H1 (cell line): ENCODE results near the gene TSEN2. TPM values are rescaled to one million over a fixed set of nuclear protein-coding genes. Genes with fewer than 3 reads are reported as not detected.

Source experiments
- CTCF ChIA-PET: fragments of 300-600 bp; sonication (Branson Sonifier 250); formaldehyde crosslinking; loops from one replicate; lab custom pipeline; 2021; ENCODE audit not compliant: partially characterized antibody; lab: Charles Lee
- POLR2A ChIA-PET: fragments of 300-600 bp; sonication (Branson Sonifier 250); formaldehyde crosslinking; loops from one replicate; lab custom pipeline; 2021; ENCODE audit warnings: inconsistent platforms; ENCODE audit not compliant: partially characterized antibody; lab: Charles Lee
- DNase-seq, 2 experiments: peaks; one replicate each; pipeline versions ENCODE4 v3.0.0 to v3.0.0-alpha.2; 2010 to 2022; ENCODE audit warnings: low spot score in 2 of 2, low read depth in 1 of 2, mixed read lengths in 1 of 2
- FAIRE-seq: peaks from 2 replicates; lab custom pipeline; 2011; peaks lifted over from hg19 to GRCh38; lab: Jason Lieb, UNC
- H2AFZ ChIP-seq: 2 replicates; pipeline ENCODE4 v1.8.1; 2012; ENCODE audit warnings: low read length, inconsistent platforms
- H2AK5ac ChIP-seq: 2 replicates; pipeline ENCODE4 v1.6.1; 2013; ENCODE audit warnings: low read depth, low read length
- H2BK120ac ChIP-seq: replicated peaks from 2 replicates; pipeline ENCODE3; 2013; ENCODE audit warnings: low read depth, low read length, inconsistent platforms
- H2BK12ac ChIP-seq: 2 replicates; pipeline ENCODE4 v1.6.1; 2013; ENCODE audit warnings: low read depth, low read length
- H2BK15ac ChIP-seq: 2 replicates; pipeline ENCODE4 v1.6.1; 2013; ENCODE audit warnings: low read length
- H2BK20ac ChIP-seq: 2 replicates; pipeline ENCODE4 v1.6.1; 2013; ENCODE audit warnings: low read length
- H2BK5ac ChIP-seq: 2 replicates; pipeline ENCODE4 v1.6.1; 2013; ENCODE audit warnings: low read depth, low read length
- H3K14ac ChIP-seq: 2 replicates; pipeline ENCODE4 v1.6.1; 2013; ENCODE audit warnings: inconsistent platforms; ENCODE audit not compliant: insufficient read length
- H3K18ac ChIP-seq: 2 replicates; pipeline ENCODE4 v1.6.1; 2013; ENCODE audit warnings: low read length; ENCODE audit errors: extremely low read depth
- H3K23ac ChIP-seq: 2 replicates; pipeline ENCODE4 v1.6.1; 2013; ENCODE audit warnings: inconsistent platforms; ENCODE audit not compliant: insufficient read length
- H3K23me2 ChIP-seq: 2 replicates; pipeline ENCODE4 v1.6.1; 2013; ENCODE audit warnings: low read depth, low read length
- H3K27ac ChIP-seq: 2 replicates; pipeline ENCODE4 v1.6.1; 2011; ENCODE audit warnings: low read depth, low read length, inconsistent platforms
- H3K27me3 ChIP-seq, 4 experiments: replicated peaks in 1 of 4; 1 replicate in 1 of 4; 2 replicates in 3 of 4; pipeline versions ENCODE4 v1.6.1 to v1.8.1; 2011 to 2013; ENCODE audit warnings: low read length in 3 of 4, mild to moderate bottlenecking in 3 of 4, inconsistent platforms in 2 of 4, mixed read lengths in 2 of 4, moderate library complexity in 1 of 4; ENCODE audit not compliant: control insufficient read depth in 3 of 4, insufficient read depth in 3 of 4; ENCODE audit errors: extremely low read depth in 1 of 4
- H3K36me3 ChIP-seq, 4 experiments: 2 replicates each; pipeline versions ENCODE4 v1.6.1 to v1.8.1; 2011 to 2013; ENCODE audit warnings: mild to moderate bottlenecking in 4 of 4, low read length in 3 of 4, moderate library complexity in 2 of 4, control low read depth in 1 of 4, inconsistent platforms in 1 of 4; ENCODE audit not compliant: insufficient read depth in 4 of 4, control insufficient read depth in 2 of 4
- H3K4ac ChIP-seq: replicated peaks from 2 replicates; pipeline ENCODE3; 2013; ENCODE audit warnings: low read length, low read depth, mixed read lengths, inconsistent platforms; ENCODE audit not compliant: insufficient read length
- H3K4me1 ChIP-seq, 4 experiments: replicated peaks in 1 of 4; 1 replicate in 1 of 4; 2 replicates in 3 of 4; pipeline versions ENCODE4 v1.6.1 to v1.8.1; 2011 to 2013; ENCODE audit warnings: low read length in 3 of 4, inconsistent platforms in 2 of 4, mixed read lengths in 1 of 4; ENCODE audit not compliant: insufficient read depth in 4 of 4, control insufficient read depth in 3 of 4
- H3K4me2 ChIP-seq, 2 experiments: 2 replicates each; pipeline versions ENCODE4 v1.6.1 to v1.8.1; 2011 to 2013; ENCODE audit warnings: low read depth in 2 of 2, low read length in 2 of 2, control low read depth in 1 of 2, inconsistent platforms in 1 of 2, mild to moderate bottlenecking in 1 of 2; ENCODE audit not compliant: insufficient read depth in 1 of 2
- H3K4me3 ChIP-seq, 4 experiments: fragments of 200-600, 300-600 bp in 1 of 4; sonication (generic), shearing (Covaris generic), sonication (Bioruptor Twin) in 1 of 4; 2 replicates each; pipeline versions ENCODE4 v1.5.1 to v1.8.1; 2011 to 2016; ENCODE audit warnings: low read length in 4 of 4, low read depth in 3 of 4, control low read depth in 2 of 4, inconsistent platforms in 2 of 4, mild to moderate bottlenecking in 2 of 4, mixed read lengths in 1 of 4, moderate library complexity in 1 of 4; ENCODE audit not compliant: insufficient read depth in 2 of 4; ENCODE audit errors: extremely low read depth in 1 of 4
- H3K56ac ChIP-seq: replicated peaks from 2 replicates; pipeline ENCODE3; 2013; ENCODE audit warnings: low read depth, mild to moderate bottlenecking, mixed read lengths, low read length, inconsistent platforms; ENCODE audit not compliant: insufficient read length
- H3K79me1 ChIP-seq: 2 replicates; pipeline ENCODE4 v1.6.1; 2013; ENCODE audit warnings: low read depth, low read length, control low read depth
- H3K79me2 ChIP-seq, 2 experiments: 2 replicates each; pipeline versions ENCODE4 v1.6.1 to v1.8.1; 2012 to 2013; ENCODE audit warnings: low read length in 2 of 2, mild to moderate bottlenecking in 2 of 2, inconsistent platforms in 1 of 2; ENCODE audit not compliant: insufficient read depth in 2 of 2, control insufficient read depth in 1 of 2
- H3K9ac ChIP-seq, 4 experiments: replicated peaks in 1 of 4; 1 replicate in 1 of 4; 2 replicates in 3 of 4; pipeline versions ENCODE4 v1.6.1 to v1.8.1; 2011 to 2013; ENCODE audit warnings: low read depth in 3 of 4, low read length in 3 of 4, control low read depth in 2 of 4, mild to moderate bottlenecking in 2 of 4, moderate library complexity in 2 of 4, inconsistent platforms in 1 of 4; ENCODE audit errors: extremely low read depth in 1 of 4
- H3K9me3 ChIP-seq, 2 experiments: 2 replicates each; pipeline versions ENCODE4 v1.6.1 to v1.8.1; 2012 to 2013; ENCODE audit warnings: mild to moderate bottlenecking in 2 of 2, moderate library complexity in 2 of 2, control low read depth in 1 of 2, inconsistent platforms in 1 of 2, low read depth in 1 of 2, low read length in 1 of 2, mixed read lengths in 1 of 2; ENCODE audit not compliant: insufficient read depth in 2 of 2
- H4K20me1 ChIP-seq, 2 experiments: replicated peaks in 1 of 2; 2 replicates each; pipeline versions ENCODE3 to v1.8.1; 2011 to 2013; ENCODE audit warnings: inconsistent platforms in 2 of 2, low read length in 2 of 2, mild to moderate bottlenecking in 1 of 2; ENCODE audit not compliant: insufficient read depth in 2 of 2, control insufficient read depth in 1 of 2
- H4K5ac ChIP-seq: 2 replicates; pipeline ENCODE4 v1.6.1; 2013; ENCODE audit warnings: low read length, low read depth, mixed read lengths, inconsistent platforms; ENCODE audit not compliant: insufficient read length
- H4K8ac ChIP-seq: 2 replicates; pipeline ENCODE4 v1.8.0; 2013; ENCODE audit warnings: mild to moderate bottlenecking, moderate library complexity, low read length, inconsistent platforms; ENCODE audit not compliant: insufficient read depth; ENCODE audit errors: extremely low read depth
- H4K91ac ChIP-seq: replicated peaks from 2 replicates; pipeline ENCODE3; 2013; ENCODE audit warnings: low read length, mixed read lengths, inconsistent platforms; ENCODE audit not compliant: insufficient read length
- BRCA1 ChIP-seq: IDR thresholded peaks from 2 replicates; pipeline ENCODE4 v1.6.1; 2012; ENCODE audit warnings: low read depth, low read length, improper control_type of control experiment
- FOSL1 ChIP-seq: IDR thresholded peaks from 2 replicates; pipeline ENCODE4 v1.6.1; 2011; ENCODE audit warnings: mild to moderate bottlenecking, low read depth, low read length, moderate library complexity; ENCODE audit not compliant: insufficient read depth
- HDAC2 ChIP-seq, 2 experiments: fragments of 300-600 bp in 1 of 2; sonication (generic) in 1 of 2; IDR thresholded peaks; 2 replicates each; pipeline ENCODE4 v1.6.1; 2011 to 2012; ENCODE audit warnings: low read depth in 2 of 2, low read length in 2 of 2, mild to moderate bottlenecking in 2 of 2, moderate library complexity in 2 of 2, borderline replicate concordance in 1 of 2, inconsistent platforms in 1 of 2
- HDAC6 ChIP-seq: IDR thresholded peaks from one replicate; pipeline ENCODE4 v1.7.1; 2012; ENCODE audit warnings: low read depth, mild to moderate bottlenecking, inconsistent platforms, low read length, moderate library complexity
- RAD21 ChIP-seq, 2 experiments: IDR thresholded peaks in 1 of 2; conservative IDR thresholded peaks in 1 of 2; 2 replicates each; pipeline ENCODE4 v1.6.1; 2011; ENCODE audit warnings: low read depth in 2 of 2, low read length in 2 of 2, improper control_type of control experiment in 1 of 2, inconsistent platforms in 1 of 2, mild to moderate bottlenecking in 1 of 2, moderate library complexity in 1 of 2
- SAP30 ChIP-seq: fragments of 300-600 bp; sonication (generic); IDR thresholded peaks from 2 replicates; pipeline ENCODE4 v1.7.1; 2012; ENCODE audit warnings: low read length, moderate library complexity, mild to moderate bottlenecking, inconsistent platforms; ENCODE audit not compliant: insufficient read depth, insufficient replicate concordance
- SIX5 ChIP-seq: IDR thresholded peaks from 2 replicates; pipeline ENCODE4 v1.6.1; 2011; ENCODE audit warnings: mild to moderate bottlenecking, low read depth, low read length
- SP4 ChIP-seq: IDR thresholded peaks from 2 replicates; pipeline ENCODE4 v1.6.1; 2012; ENCODE audit warnings: low read length, inconsistent platforms
- TAF1 ChIP-seq: IDR thresholded peaks from 2 replicates; pipeline ENCODE4 v1.6.1; 2011; ENCODE audit warnings: mild to moderate bottlenecking, low read depth, low read length
- TAF7 ChIP-seq: optimal IDR thresholded peaks from 2 replicates; pipeline ENCODE3; 2011; ENCODE audit warnings: low read depth, mild to moderate bottlenecking, inconsistent platforms, low read length, moderate library complexity, borderline replicate concordance
- TCF12 ChIP-seq: IDR thresholded peaks from 2 replicates; pipeline ENCODE4 v1.6.1; 2011; ENCODE audit warnings: low read depth, mild to moderate bottlenecking, low read length
- WGBS, 2 experiments: shearing (Covaris generic) in 1 of 2; methylation state at CpG; one replicate each; pipeline versions ENCODE4 v1.1.6 to v1.1.7; 2013 to 2015; ENCODE audit warnings: low lambda C conversion rate in 2 of 2, mixed read lengths in 2 of 2, inconsistent platforms in 1 of 2, low coverage in 1 of 2, missing lambda C conversion rate in 1 of 2; ENCODE audit not compliant: insufficient replicate concordance in 2 of 2, insufficient coverage in 1 of 2, insufficient read length in 1 of 2; ENCODE audit errors: extremely low coverage in 1 of 2, missing lambda C conversion rate in 1 of 2; 5-methylcytosine and 5-hydroxymethylcytosine counted together
- polyA plus RNA-seq, 7 experiments: library from polyadenylated mRNA; depleted of rRNA in 3 of 7; stranded (reverse) in 5 of 7; unstranded in 2 of 7; fragments of >200 nt in 5 of 7; fragments of 200-250 nt in 2 of 7; gene quantifications; 1 replicate in 5 of 7; 2 replicates in 1 of 7; 4 replicates in 1 of 7; pipeline versions ENCODE4 v1.2.1 to v1.2.3, GENCODE V29; 2011 to 2013; ENCODE audit warnings: missing spikeins in 2 of 7, mixed read lengths in 2 of 7
- total RNA-seq: library from RNA; stranded (reverse); fragmentation: NEBNext Ultra II Directional; extraction: Animal tissue kit (Norgen Biotek cat#: 25700); gene quantifications from 2 replicates; pipeline ENCODE4 v1.2.1, GENCODE V29; 2021

Gene TSEN2
- total and polyA plus RNA-seq, 2 of the 8 experiments (the other 6 are each of a cell fraction or from before 2014, with no cell fraction given) = 16.1 to 22.4 TPM

GRCh38 chr3:12522721-12523120 lies 38.4 kb downstream of the TSEN2 start:
- no peak overlapping the region for H3K14ac ChIP-seq
- no peak overlapping the region for H2BK5ac ChIP-seq
- H3K23ac ChIP-seq = no peak overlapping the region
- no peak overlapping the region for H4K8ac ChIP-seq
- H3K36me3 ChIP-seq = peaks cover 2 to 30% (median 14%) of the 10 kb centered on the region in 4 experiments; a peak in 7 of 8 replicates
- H3K18ac ChIP-seq = no peak overlapping the region
- no peak overlapping the region for H2BK15ac ChIP-seq
- no peak overlapping the region for H2BK20ac ChIP-seq
- no peak for FAIRE-seq
- no peak for DNase-seq
- H3K4me1 ChIP-seq = no peaks in the 10 kb centered on the region
- peaks cover 0 to 2% of the 10 kb centered on the region in 2 experiments for H4K20me1 ChIP-seq
- H3K4ac ChIP-seq = no peak overlapping the region
- ChIA-PET CTCF (interaction anchor here (0.8 to 1.4 kb wide), 3 partner anchors 14 to 18 kb away, joined by 3 to 4 read pairs (median 3); no protein-coding TSS in a partner anchor), POLR2A (interaction anchor here (0.6 to 1.2 kb wide), 2 partner anchors 14 to 45 kb away, joined by 3 read pairs; no protein-coding TSS in a partner anchor)
- no peak overlapping the region for H3K56ac ChIP-seq
- H3K9me3 ChIP-seq = no peaks in the 10 kb centered on the region
- TF ChIP-seq FOSL1 (no peak), SAP30 (no peak), SIX5 (no peak), TCF12 (no peak), TAF7 (no peak), SP4 (no peak), RAD21 (IDR thresholded peaks at IDR 0.05 in 1 of 2, conservative IDR thresholded peaks at IDR 0.05 in 1 of 2; ENCODE audit: low read depth in 2 of 2, low read length in 2 of 2) (no peak), HDAC6 (no peak), HDAC2 (IDR thresholded peaks at IDR 0.05; ENCODE audit: borderline replicate concordance in 1 of 2, low read depth in 2 of 2, low read length in 2 of 2) (no peak), BRCA1 (no peak), TAF1 (no peak)
- no peak overlapping the region for H2AFZ ChIP-seq
- 100% methylated on average over 1 of the region's 1 CpG; no CpG with 5 or more reads in 1 of the 2 experiments for WGBS, 2 experiments
- no peak overlapping the region for H2BK12ac ChIP-seq
- no peak overlapping the region for H4K5ac ChIP-seq
- H3K4me3 ChIP-seq = no peak overlapping the region
- H3K79me2 ChIP-seq = no peaks in the 10 kb centered on the region
- H3K4me2 ChIP-seq = no peak overlapping the region
- H2AK5ac ChIP-seq = no peak overlapping the region
- H3K27ac ChIP-seq = no peak overlapping the region
- no peaks in the 10 kb centered on the region for H3K27me3 ChIP-seq
- H3K9ac ChIP-seq = no peak overlapping the region
- H2BK120ac ChIP-seq = no peak overlapping the region
- no peak overlapping the region for H4K91ac ChIP-seq
- H3K23me2 ChIP-seq = no peaks in the 10 kb centered on the region; the same call in 1 of the 2 replicates
- H3K79me1 ChIP-seq = peaks cover 2% of the 10 kb centered on the region; the same call in 1 of the 2 replicates
